K562 (cell line): ENCODE measurements around the gene CCSER1. TPM values are rescaled to one million over a fixed set of nuclear protein-coding genes. Genes with fewer than 3 reads are reported as not detected.

ENCODE experiments used
- ATAC-seq: fragments of 200-7000 bp; cut with Tn5 transposase; 3 replicates; pipeline ENCODE4 v1.9.1; 2020; ENCODE audit warnings: moderate library complexity
- BruUV-seq: library from RNA; stranded (reverse); fragments of 400-500 nt; replicated peaks from 2 replicates; lab custom pipeline; 2021; lab: Mats Ljungman, UMichigan
- CTCF ChIA-PET: fragments of 300-600 bp; formaldehyde crosslinking; extraction: SDS; loops from one replicate; lab custom pipeline; 2021; ENCODE audit warnings: low intra/inter-chr PET ratio; lab: Yijun Ruan, JAX
- POLR2A ChIA-PET: fragments of 300-600, 350-650 bp; sonication (Branson Sonifier 250); formaldehyde crosslinking; extraction: SDS; loops from one replicate; lab custom pipeline; 2021; ENCODE audit warnings: antibody characterized with exemption, inconsistent platforms; lab: Yijun Ruan, JAX
- DNase-seq, 4 experiments: peaks; one replicate each; pipeline versions ENCODE4 v3.0.0 to v3.0.0-alpha.2; 2011 to 2018; ENCODE audit warnings: low spot score in 3 of 4, mixed read lengths in 3 of 4; ENCODE audit errors: extremely low read depth in 1 of 4
- FAIRE-seq: peaks from 2 replicates; lab custom pipeline; 2011; peaks lifted over from hg19 to GRCh38; lab: Jason Lieb, UNC
- H2AFZ ChIP-seq: 2 replicates; pipeline ENCODE4 v1.6.0; 2011; ENCODE audit warnings: low read depth, low read length, control low read depth, inconsistent platforms
- H3K27ac ChIP-seq: fragments of 200-600 bp; 3 replicates; pipeline ENCODE4 v1.8.0; 2011; ENCODE audit warnings: low read depth, mild to moderate bottlenecking, control low read depth, inconsistent platforms, low read length, moderate library complexity, mixed read lengths; ENCODE audit errors: extremely low read depth
- H3K27me3 ChIP-seq, 2 experiments: fragments of 300-600 bp in 1 of 2; 2 replicates in 1 of 2; 3 replicates in 1 of 2; pipeline versions ENCODE4 v1.6.0 to v1.8.0; 2011; ENCODE audit warnings: inconsistent platforms in 2 of 2, low read length in 2 of 2, mild to moderate bottlenecking in 1 of 2, mixed read lengths in 1 of 2, moderate library complexity in 1 of 2; ENCODE audit not compliant: control insufficient read depth in 2 of 2, insufficient read depth in 2 of 2
- H3K36me3 ChIP-seq: fragments of 300-600 bp; 3 replicates; pipeline ENCODE4 v1.8.0; 2011; ENCODE audit warnings: mild to moderate bottlenecking, low read length, inconsistent platforms; ENCODE audit not compliant: control insufficient read depth, insufficient read depth
- H3K4me1 ChIP-seq, 2 experiments: fragments of 200-600 bp in 1 of 2; replicated peaks in 1 of 2; 2 replicates in 1 of 2; 3 replicates in 1 of 2; pipeline versions ENCODE4 v1.5.1 to v1.8.0; 2011; ENCODE audit warnings: inconsistent platforms in 2 of 2, low read length in 2 of 2, mild to moderate bottlenecking in 1 of 2, mixed read lengths in 1 of 2, moderate library complexity in 1 of 2; ENCODE audit not compliant: control insufficient read depth in 2 of 2, insufficient read depth in 2 of 2
- H3K4me2 ChIP-seq: 2 replicates; pipeline ENCODE4 v1.6.1; 2011; ENCODE audit warnings: low read length, control low read depth, inconsistent platforms, mixed read lengths; ENCODE audit not compliant: insufficient read depth
- H3K4me3 ChIP-seq: fragments of 200-600 bp; sonication (generic), shearing (Covaris generic); 2 replicates; pipeline ENCODE4 v1.5.1; 2016; ENCODE audit warnings: control low read depth, inconsistent platforms
- H3K79me2 ChIP-seq: fragments of 200-600 bp; 3 replicates; pipeline ENCODE4 v1.8.0; 2011; ENCODE audit warnings: low read length, inconsistent platforms; ENCODE audit not compliant: control insufficient read depth, insufficient read depth
- H3K9ac ChIP-seq, 2 experiments: 2 replicates each; pipeline versions ENCODE4 v1.6.0 to v1.6.1; 2011; ENCODE audit warnings: low read depth in 2 of 2, low read length in 2 of 2, control low read depth in 1 of 2, inconsistent platforms in 1 of 2, mild to moderate bottlenecking in 1 of 2, mixed read lengths in 1 of 2; ENCODE audit not compliant: insufficient read depth in 1 of 2
- H3K9me1 ChIP-seq: one replicate; pipeline ENCODE4 v1.6.0; 2011; ENCODE audit warnings: inconsistent platforms, mild to moderate bottlenecking, low read length, moderate library complexity; ENCODE audit not compliant: control insufficient read depth, insufficient read depth
- H3K9me3 ChIP-seq: replicated peaks from 2 replicates; pipeline ENCODE4 v1.5.1; 2011; ENCODE audit warnings: low read depth, low read length, inconsistent platforms; ENCODE audit not compliant: control insufficient read depth, insufficient read depth
- H4K20me1 ChIP-seq: replicated peaks from 2 replicates; pipeline ENCODE4 v1.6.1; 2011; ENCODE audit warnings: low read length, inconsistent platforms, mixed read lengths; ENCODE audit not compliant: control insufficient read depth, insufficient read depth
- COPS2 ChIP-seq: fragments of 450-650 bp; conservative IDR thresholded peaks from 2 replicates; pipeline ENCODE4 v1.6.1; 2016; ENCODE audit warnings: mild to moderate bottlenecking, moderate library complexity
- FOXK2 ChIP-seq, 2 experiments: fragments of 450-650 bp; IDR thresholded peaks in 1 of 2; conservative IDR thresholded peaks in 1 of 2; 2 replicates each; pipeline ENCODE4 v1.6.1; 2016; ENCODE audit warnings: low read depth in 2 of 2, mild to moderate bottlenecking in 1 of 2
- GATAD2A ChIP-seq: fragments of 450-650 bp; IDR thresholded peaks from 2 replicates; pipeline ENCODE4 v1.6.1; 2017
- MTA2 ChIP-seq: fragments of 450-650 bp; IDR thresholded peaks from 2 replicates; pipeline ENCODE4 v1.6.1; 2016; ENCODE audit warnings: low read depth
- MXI1 ChIP-seq: IDR thresholded peaks from 2 replicates; pipeline ENCODE4 v1.6.1; 2011; ENCODE audit warnings: low read depth, mild to moderate bottlenecking, improper control_type of control experiment, low read length
- TAF15 ChIP-seq: fragments of 200-400 bp; formaldehyde crosslinking; IDR thresholded peaks from 2 replicates; pipeline ENCODE4 v1.6.1; 2017; ENCODE audit warnings: mild to moderate bottlenecking, low read depth, low read length, moderate library complexity
- TBP ChIP-seq: optimal IDR thresholded peaks from 2 replicates; pipeline ENCODE3; 2011; ENCODE audit warnings: low read depth, low read length, improper control_type of control experiment
- TOE1 ChIP-seq, 2 experiments: fragments of 450-650 bp in 1 of 2; sonication (generic) in 1 of 2; formaldehyde crosslinking in 1 of 2; IDR thresholded peaks; 2 replicates each; pipeline versions ENCODE4 v1.7.1 to v1.8.0; 2016 to 2022; ENCODE audit warnings: borderline replicate concordance in 2 of 2, mild to moderate bottlenecking in 2 of 2, antibody characterized with exemption in 1 of 2, inconsistent platforms in 1 of 2, low read depth in 1 of 2, missing genetic modification reagents in 1 of 2, moderate library complexity in 1 of 2
- ZKSCAN3 ChIP-seq: fragments of 250-450 bp; sonication (Bioruptor Pico); IDR thresholded peaks from 2 replicates; pipeline ENCODE4 v1.4.0; 2020
- ZNF584 ChIP-seq: fragments of 200-800 bp; sonication (Bioruptor generic); IDR thresholded peaks from 2 replicates; pipeline ENCODE4 v1.6.1; 2016; ENCODE audit warnings: low read depth, mild to moderate bottlenecking, missing genetic modification characterization, missing compliant biosample characterization
- WGBS: fragments of 100-300 bp; shearing (Covaris generic); methylation state at CpG from one replicate; pipeline ENCODE4 v1.1.6; 2016; ENCODE audit warnings: low coverage, mixed read lengths; ENCODE audit not compliant: insufficient coverage; ENCODE audit errors: missing lambda C conversion rate; 5-methylcytosine and 5-hydroxymethylcytosine counted together
- in situ Hi-C: fragments of 300-500 bp; cut with MboI; formaldehyde crosslinking; loops from 4 replicates; pipeline ENCODE4 v1.15.0; 2018; ENCODE audit warnings: inconsistent platforms, mixed read lengths
- intact Hi-C: fragments of 100-400 bp; cut with micrococcal nuclease; formaldehyde crosslinking; loops from 2 replicates; pipeline ENCODE4 v1.14.2; 2022
- polyA plus RNA-seq, 8 experiments: library from polyadenylated mRNA; depleted of rRNA in 4 of 8; stranded (reverse) in 5 of 8; unstranded in 3 of 8; fragments of >200 nt; fragmentation: Nextera tagmentation in 2 of 8; fragmentation: Illumina TruSeq in 1 of 8; extraction: Ambion mirVana in 2 of 8; extraction: Trizol in 1 of 8; gene quantifications; 2 replicates each; pipeline versions ENCODE4 v1.2.1 to v1.2.3, GENCODE V29; 2011 to 2014; ENCODE audit warnings: inconsistent platforms in 1 of 8, missing spikeins in 1 of 8
- total RNA-seq, 7 experiments: library from RNA; depleted of rRNA in 6 of 7; stranded (reverse); fragments of >200 nt in 6 of 7; fragmentation: Illumina TruSeq in 2 of 7; extraction: Trizol in 2 of 7; gene quantifications; 2 replicates each; pipeline versions ENCODE4 v1.2.1 to v1.2.3, GENCODE V29; 2011 to 2021; ENCODE audit warnings: low replicate concordance in 1 of 7

The CCSER1 gene
- total and polyA plus RNA-seq, 9 of the 15 experiments (the other 6 are each of a cell fraction or from before 2014, with no cell fraction given) = not detected

- TF ChIP-seq TOE1 (IDR thresholded peaks at IDR 0.05; ENCODE audit: borderline replicate concordance) (no peak), TOE1 (CRISPR knock-in tag; IDR thresholded peaks at IDR 0.05; ENCODE audit: borderline replicate concordance, low read depth) (no peak), TBP (no peak), TAF15 (no peak), ZKSCAN3 (CRISPR knock-in tag) (no peak), MXI1 (no peak)
Observed at GRCh38 chr4:90449626-90450025, 322.4 kb downstream of the CCSER1 start (continued).

- H3K9ac ChIP-seq = no peak overlapping the region
- H3K27me3 ChIP-seq = no peaks in the 10 kb centered on the region
- intact Hi-C loops = no loop called here
- H4K20me1 ChIP-seq = no peaks in the 10 kb centered on the region
- H3K27ac ChIP-seq = no peak overlapping the region
- WGBS = 1% methylated on average over 11 of the region's 11 CpGs
- no peaks in the 10 kb centered on the region for H3K4me1 ChIP-seq
- no peak for ATAC-seq
- BruUV-seq = no TSS peak
- ChIA-PET POLR2A (no interaction called here), CTCF (no interaction called here)
- H3K79me2 ChIP-seq = no peaks in the 10 kb centered on the region
- no peaks in the 10 kb centered on the region for H3K9me3 ChIP-seq
- in situ Hi-C loops = no loop called here
- no peak overlapping the region for H3K4me2 ChIP-seq
- H3K4me3 ChIP-seq = no peak overlapping the region
- FAIRE-seq = no peak
- TF ChIP-seq MTA2 = no peak
- TF ChIP-seq FOXK2 (conservative IDR thresholded peaks at IDR 0.05 in 1 of 2, IDR thresholded peaks at IDR 0.05 in 1 of 2; ENCODE audit: low read depth in 2 of 2) = no peak
- TF ChIP-seq ZNF584 (CRISPR knock-in tag) = no peak
- TF ChIP-seq COPS2 = no peak
- no peak for TF ChIP-seq GATAD2A
- H3K9me1 ChIP-seq = no peaks in the 10 kb centered on the region
- no peak for DNase-seq
- no peak overlapping the region for H2AFZ ChIP-seq
- H3K36me3 ChIP-seq = no peaks in the 10 kb centered on the region
Observed at GRCh38 chr4:90456891-90457290, 329.7 kb downstream of the CCSER1 start.
